Erythroblast (primary cell): ENCODE measurements around the gene IL22.

Experiments used
- GATA1 ChIP-seq: IDR thresholded peaks from 2 replicates; pipeline ENCODE4 v1.6.1; 2011; ENCODE audit warnings: low read depth, mild to moderate bottlenecking, control low read depth, low read length, moderate library complexity
- POLR2A ChIP-seq: IDR thresholded peaks from 2 replicates; pipeline ENCODE4 v1.6.1; 2011; ENCODE audit warnings: mild to moderate bottlenecking, low read length

DNA sequence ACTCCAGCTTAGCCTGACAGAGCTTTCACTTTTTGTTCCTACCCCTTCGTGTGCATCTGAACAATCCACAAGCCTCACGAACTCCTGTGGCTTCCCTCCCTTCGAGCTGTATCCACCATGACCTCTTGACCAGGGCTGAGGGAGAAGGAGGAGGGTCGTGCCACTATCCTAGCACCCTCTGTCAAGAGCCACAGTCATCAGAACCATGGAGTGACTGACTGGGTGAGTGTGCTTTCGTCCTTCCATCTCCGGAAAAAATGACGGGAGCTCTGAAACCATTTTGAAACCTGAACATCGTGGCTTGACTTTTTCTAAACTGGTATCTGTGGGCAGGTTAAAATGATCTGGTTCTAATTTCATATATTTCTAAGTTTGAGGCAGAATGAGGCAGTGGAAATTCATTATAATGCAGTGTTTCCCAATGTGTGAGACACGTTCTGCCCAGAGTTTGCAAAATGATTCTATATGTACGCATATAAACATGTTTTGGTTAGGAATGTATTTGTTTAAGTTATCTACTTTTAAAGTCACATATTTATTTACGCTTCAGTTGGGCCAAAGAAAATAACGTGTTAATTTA is 54.8 kb downstream of the IL22 start:
- TF ChIP-seq POLR2A (no peak), GATA1 (no peak)
